Measurements from ENCODE around the gene GATM.
A peak's percentile ranks its signal among the peaks of the same experiment; 100 is the strongest.

The GATM gene

GRCh38 chr15:45378149-45378912 lies at the start of gene GATM:
GATM (minus strand) TSS chr15:45378544; CDS start chr15:45378453, 91 bp downstream.
- peaks cover 53% of the 10 kb centered on the region for H3K27me3 ChIP-seq (ENCODE audit: control insufficient read depth, insufficient read depth, low read length)

DNA sequence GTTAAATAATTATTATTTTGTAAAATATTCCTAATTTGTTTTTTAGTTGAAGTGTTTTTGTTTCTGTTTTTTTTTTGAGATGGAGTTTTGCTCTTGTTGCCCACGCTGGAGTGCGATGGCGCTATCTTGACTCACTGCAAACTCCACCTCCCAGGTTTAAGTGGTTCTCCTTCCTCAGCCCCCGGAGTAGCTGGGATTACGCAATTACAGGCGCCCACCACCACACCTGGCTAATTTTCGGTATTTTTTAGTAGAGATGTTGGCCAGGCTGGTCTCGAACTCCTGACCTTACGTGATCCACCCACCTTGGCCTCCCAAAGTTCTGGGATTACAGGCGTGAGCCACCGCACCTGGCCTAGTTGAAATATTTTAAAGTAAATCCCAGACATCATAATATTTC lies 48.7 kb upstream of the GATM start:
- no peak overlapping the region for H3K9ac ChIP-seq (ENCODE audit: low read length)
- H3K9me3 ChIP-seq (ENCODE audit: control insufficient read depth, insufficient read depth, low read depth, low read length), result no peaks in the 10 kb centered on the region
- no peaks in the 10 kb centered on the region for H3K4me1 ChIP-seq (ENCODE audit: control insufficient read depth, insufficient read depth, low read length)
- no peak overlapping the region for H3K4me3 ChIP-seq (ENCODE audit: low read depth, low read length)
- peaks cover 3% of the 10 kb centered on the region for H3K36me3 ChIP-seq (ENCODE audit: control insufficient read depth, insufficient read depth, low read length)
- H3K27me3 ChIP-seq (ENCODE audit: control insufficient read depth, insufficient read depth, low read length), result peaks cover 34% of the 10 kb centered on the region
- no peak overlapping the region for H3K27ac ChIP-seq (ENCODE audit: low read depth, low read length)

More at GRCh38 chr15:45378149-45378912, at the start of gene GATM:
- Histone ChIP-seq H3K4me3 (ENCODE audit: low read depth, low read length) (peak within 1 kb of the TSS; percentile 67), H3K36me3 (ENCODE audit: control insufficient read depth, insufficient read depth, low read length) (no peaks in the 10 kb centered on the region), H3K9ac (ENCODE audit: low read length) (peak within 1 kb of the TSS; percentile 60), H3K9me3 (ENCODE audit: control insufficient read depth, insufficient read depth, low read depth, low read length) (no peaks in the 10 kb centered on the region), H3K4me1 (ENCODE audit: control insufficient read depth, insufficient read depth, low read length) (peaks cover 17% of the 10 kb centered on the region; the same call in 1 of the 2 replicates), H3K27ac (ENCODE audit: low read depth, low read length) (no peak within 1 kb of the TSS; the same call in 1 of the 2 replicates)

DNA sequence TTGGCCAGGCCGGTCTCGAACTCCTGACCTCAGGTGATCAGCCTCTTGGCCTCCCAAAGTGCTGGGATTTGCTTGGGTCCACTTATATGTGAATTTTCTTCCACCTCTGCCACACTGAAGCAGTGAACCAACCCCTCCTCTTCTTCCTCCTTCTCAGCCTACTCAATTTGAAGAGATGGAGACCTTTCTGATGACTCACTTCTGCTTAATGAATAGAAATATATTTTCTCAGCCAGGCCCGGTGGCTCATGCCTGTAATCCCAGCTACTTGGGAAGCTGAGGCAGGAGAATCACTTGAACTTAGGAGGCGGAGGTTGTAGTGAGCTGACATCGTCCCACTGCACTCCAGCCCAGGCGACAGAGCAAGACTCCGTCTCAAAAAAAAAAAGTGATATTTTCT lies 46.8 kb upstream of the GATM start:
- H3K9me3 ChIP-seq (ENCODE audit: control insufficient read depth, insufficient read depth, low read depth, low read length), result no peaks in the 10 kb centered on the region
- peaks cover 21% of the 10 kb centered on the region for H3K36me3 ChIP-seq (ENCODE audit: control insufficient read depth, insufficient read depth, low read length)
- no peaks in the 10 kb centered on the region for H3K4me1 ChIP-seq (ENCODE audit: control insufficient read depth, insufficient read depth, low read length)
- H3K27me3 ChIP-seq (ENCODE audit: control insufficient read depth, insufficient read depth, low read length), result peaks cover 14% of the 10 kb centered on the region
- no peak overlapping the region for H3K4me3 ChIP-seq (ENCODE audit: low read depth, low read length)
- no peak overlapping the region for H3K9ac ChIP-seq (ENCODE audit: low read length)
- no peak overlapping the region for H3K27ac ChIP-seq (ENCODE audit: low read depth, low read length)

DNA sequence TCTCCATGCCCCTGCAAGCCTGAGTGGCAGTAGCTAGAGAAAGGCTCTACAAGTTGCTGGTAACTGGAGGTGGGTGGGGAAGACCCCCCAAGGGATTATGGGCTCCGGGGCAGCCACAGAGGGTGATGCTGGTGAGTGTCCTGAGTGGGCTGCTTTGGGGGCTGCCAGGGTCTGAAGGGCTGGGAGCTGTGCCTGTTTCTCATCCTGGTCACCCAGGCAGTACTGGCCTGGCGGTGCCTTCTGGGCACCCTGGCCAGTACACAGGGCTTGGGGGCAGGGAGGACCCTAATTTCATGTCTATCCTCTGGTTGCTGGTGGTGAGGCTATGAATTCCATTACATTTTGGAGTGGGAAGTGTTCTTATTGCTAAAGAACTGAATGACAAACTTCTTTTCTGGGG lies 46.1 kb upstream of the GATM start:
- Histone ChIP-seq H3K27ac (ENCODE audit: low read depth, low read length) (no peak overlapping the region), H3K4me3 (ENCODE audit: low read depth, low read length) (no peak overlapping the region), H3K27me3 (ENCODE audit: control insufficient read depth, insufficient read depth, low read length) (peaks cover 8% of the 10 kb centered on the region)

GRCh38 chr15:45417303-45417950 lies 39.1 kb upstream of the GATM start:
- Histone ChIP-seq H3K4me1 (ENCODE audit: control insufficient read depth, insufficient read depth, low read length) (no peaks in the 10 kb centered on the region), H3K27me3 (ENCODE audit: control insufficient read depth, insufficient read depth, low read length) (no peaks in the 10 kb centered on the region), H3K9ac (ENCODE audit: low read length) (no peak overlapping the region), H3K9me3 (ENCODE audit: control insufficient read depth, insufficient read depth, low read depth, low read length) (no peaks in the 10 kb centered on the region), H3K4me3 (ENCODE audit: low read depth, low read length) (no peak overlapping the region), H3K27ac (ENCODE audit: low read depth, low read length) (no peak overlapping the region), H3K36me3 (ENCODE audit: control insufficient read depth, insufficient read depth, low read length) (peaks cover 96% of the 10 kb centered on the region)

More for the DNA sequence above, 46.1 kb upstream of the GATM start:
- Histone ChIP-seq H3K36me3 (ENCODE audit: control insufficient read depth, insufficient read depth, low read length) (peaks cover 28% of the 10 kb centered on the region), H3K4me1 (ENCODE audit: control insufficient read depth, insufficient read depth, low read length) (no peaks in the 10 kb centered on the region), H3K9me3 (ENCODE audit: control insufficient read depth, insufficient read depth, low read depth, low read length) (no peaks in the 10 kb centered on the region), H3K9ac (ENCODE audit: low read length) (no peak overlapping the region)

DNA sequence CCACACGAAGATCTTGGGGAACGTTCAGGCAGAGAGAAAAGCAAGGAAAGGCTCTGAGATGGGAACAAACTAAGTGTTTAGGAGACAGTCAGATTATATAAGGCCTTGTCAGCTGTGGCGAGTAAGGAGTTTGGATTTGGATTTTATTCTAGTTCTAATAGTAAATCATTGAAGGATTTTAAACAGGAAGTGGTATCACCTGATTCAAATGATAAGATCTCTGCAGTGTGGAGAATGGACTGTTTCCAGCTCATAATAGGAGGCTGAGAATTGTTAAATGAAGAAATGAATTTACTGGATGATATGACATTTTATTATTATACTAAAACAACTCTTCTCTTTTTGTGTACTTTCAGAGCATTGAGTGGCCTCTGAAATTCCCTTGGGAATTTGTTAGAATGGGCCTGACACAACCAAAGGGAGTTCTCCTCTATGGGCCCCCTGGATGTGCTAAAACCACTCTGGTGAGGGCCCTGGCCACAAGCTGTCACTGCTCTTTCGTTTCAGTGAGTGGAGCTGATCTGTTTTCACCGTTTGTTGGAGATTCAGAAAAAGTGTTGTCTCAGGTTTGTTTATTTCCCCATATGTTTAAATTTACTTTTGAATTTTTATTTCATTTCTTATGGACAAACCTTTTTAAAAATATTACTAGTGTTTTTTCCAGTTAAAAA lies 36.0 kb upstream of the GATM start:
- Histone ChIP-seq H3K9me3 (ENCODE audit: control insufficient read depth, insufficient read depth, low read depth, low read length) (no peaks in the 10 kb centered on the region), H3K9ac (ENCODE audit: low read length) (no peak overlapping the region), H3K27ac (ENCODE audit: low read depth, low read length) (no peak overlapping the region), H3K4me3 (ENCODE audit: low read depth, low read length) (no peak overlapping the region), H3K27me3 (ENCODE audit: control insufficient read depth, insufficient read depth, low read length) (no peaks in the 10 kb centered on the region), H3K4me1 (ENCODE audit: control insufficient read depth, insufficient read depth, low read length) (no peaks in the 10 kb centered on the region), H3K36me3 (ENCODE audit: control insufficient read depth, insufficient read depth, low read length) (peaks cover 96% of the 10 kb centered on the region)

DNA sequence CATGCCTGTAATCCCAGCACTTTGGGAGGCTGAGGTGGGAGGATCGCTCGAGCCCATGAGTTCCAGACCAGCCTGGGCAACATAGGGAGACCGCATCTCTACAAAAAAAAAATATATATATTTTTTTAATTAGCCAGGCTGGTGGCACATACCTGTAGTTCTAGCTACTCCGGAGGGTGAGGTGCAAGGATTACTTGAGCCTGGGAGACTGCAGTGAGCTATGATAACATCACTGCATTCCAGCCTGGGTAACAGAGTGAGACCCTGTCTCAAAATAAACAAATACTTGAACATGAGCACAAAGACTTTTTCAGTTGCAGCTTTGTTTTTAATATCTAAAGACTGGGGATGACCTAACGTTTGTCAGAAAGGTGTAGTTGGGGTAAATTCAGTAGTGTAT lies 31.3 kb upstream of the GATM start:
- Histone ChIP-seq H3K4me3 (ENCODE audit: low read depth, low read length) (no peak overlapping the region), H3K4me1 (ENCODE audit: control insufficient read depth, insufficient read depth, low read length) (no peaks in the 10 kb centered on the region), H3K27ac (ENCODE audit: low read depth, low read length) (no peak overlapping the region), H3K9me3 (ENCODE audit: control insufficient read depth, insufficient read depth, low read depth, low read length) (no peaks in the 10 kb centered on the region), H3K9ac (ENCODE audit: low read length) (no peak overlapping the region), H3K27me3 (ENCODE audit: control insufficient read depth, insufficient read depth, low read length) (no peaks in the 10 kb centered on the region), H3K36me3 (ENCODE audit: control insufficient read depth, insufficient read depth, low read length) (peaks cover 94% of the 10 kb centered on the region)

- H3K27me3 ChIP-seq (ENCODE audit: control insufficient read depth, insufficient read depth, low read length), result no peaks in the 10 kb centered on the region
- H3K9me3 ChIP-seq (ENCODE audit: control insufficient read depth, insufficient read depth, low read depth, low read length), result no peaks in the 10 kb centered on the region
- H3K4me1 ChIP-seq (ENCODE audit: control insufficient read depth, insufficient read depth, low read length), result peaks cover 5% of the 10 kb centered on the region
- H3K27ac ChIP-seq (ENCODE audit: low read depth, low read length), result no peak overlapping the region
- H3K9ac ChIP-seq (ENCODE audit: low read length), result no peak overlapping the region
- peaks cover 76% of the 10 kb centered on the region for H3K36me3 ChIP-seq (ENCODE audit: control insufficient read depth, insufficient read depth, low read length)
- no peak overlapping the region for H3K4me3 ChIP-seq (ENCODE audit: low read depth, low read length)
Measured at GRCh38 chr15:45407786-45408185, 29.4 kb upstream of the GATM start.

GRCh38 chr15:45402955-45403877 lies 24.9 kb upstream of the GATM start:
- no peaks in the 10 kb centered on the region for H3K9me3 ChIP-seq (ENCODE audit: control insufficient read depth, insufficient read depth, low read depth, low read length)
- H3K4me3 ChIP-seq (ENCODE audit: low read depth, low read length), result peak overlapping the region; percentile 72
- peaks cover 5% of the 10 kb centered on the region for H3K4me1 ChIP-seq (ENCODE audit: control insufficient read depth, insufficient read depth, low read length)
- H3K9ac ChIP-seq (ENCODE audit: low read length), result peak overlapping the region; percentile 91
- H3K36me3 ChIP-seq (ENCODE audit: control insufficient read depth, insufficient read depth, low read length), result peaks cover 32% of the 10 kb centered on the region
- H3K27ac ChIP-seq (ENCODE audit: low read depth, low read length), result peak overlapping the region; percentile 68
- no peaks in the 10 kb centered on the region for H3K27me3 ChIP-seq (ENCODE audit: control insufficient read depth, insufficient read depth, low read length)

- H3K9me3 ChIP-seq (ENCODE audit: control insufficient read depth, insufficient read depth, low read depth, low read length), result no peaks in the 10 kb centered on the region
- no peaks in the 10 kb centered on the region for H3K27me3 ChIP-seq (ENCODE audit: control insufficient read depth, insufficient read depth, low read length)
- peak overlapping the region; percentile 72 for H3K4me3 ChIP-seq (ENCODE audit: low read depth, low read length)
- peak overlapping the region; percentile 91 for H3K9ac ChIP-seq (ENCODE audit: low read length)
- peak overlapping the region; percentile 68 for H3K27ac ChIP-seq (ENCODE audit: low read depth, low read length)
- peaks cover 5% of the 10 kb centered on the region for H3K4me1 ChIP-seq (ENCODE audit: control insufficient read depth, insufficient read depth, low read length)
- peaks cover 24% of the 10 kb centered on the region for H3K36me3 ChIP-seq (ENCODE audit: control insufficient read depth, insufficient read depth, low read length)
Measured at GRCh38 chr15:45402162-45402954, 24.0 kb upstream of the GATM start.
